ENCODE data around the gene MED1.

DNA sequence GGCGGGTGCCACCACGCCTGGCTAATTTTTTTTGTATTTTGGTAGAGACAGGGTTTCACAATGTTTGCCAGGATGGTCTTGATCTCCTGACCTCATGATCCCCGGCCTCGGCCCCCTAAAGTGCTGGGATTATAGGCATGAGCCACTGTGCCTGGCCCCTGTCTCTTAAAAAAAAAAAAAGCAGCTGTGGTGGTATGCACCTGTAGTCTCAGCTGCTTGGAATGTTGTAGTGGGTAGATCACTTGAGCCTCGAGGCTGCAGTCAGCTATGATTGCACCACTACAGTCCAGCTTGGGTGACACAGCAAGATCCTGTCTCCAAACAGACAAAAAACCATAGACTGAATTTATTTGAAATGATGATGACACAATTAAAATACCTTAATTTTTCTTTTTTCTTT lies 34.5 kb upstream of the MED1 start:
- TF ChIP-seq, protein P1, sequence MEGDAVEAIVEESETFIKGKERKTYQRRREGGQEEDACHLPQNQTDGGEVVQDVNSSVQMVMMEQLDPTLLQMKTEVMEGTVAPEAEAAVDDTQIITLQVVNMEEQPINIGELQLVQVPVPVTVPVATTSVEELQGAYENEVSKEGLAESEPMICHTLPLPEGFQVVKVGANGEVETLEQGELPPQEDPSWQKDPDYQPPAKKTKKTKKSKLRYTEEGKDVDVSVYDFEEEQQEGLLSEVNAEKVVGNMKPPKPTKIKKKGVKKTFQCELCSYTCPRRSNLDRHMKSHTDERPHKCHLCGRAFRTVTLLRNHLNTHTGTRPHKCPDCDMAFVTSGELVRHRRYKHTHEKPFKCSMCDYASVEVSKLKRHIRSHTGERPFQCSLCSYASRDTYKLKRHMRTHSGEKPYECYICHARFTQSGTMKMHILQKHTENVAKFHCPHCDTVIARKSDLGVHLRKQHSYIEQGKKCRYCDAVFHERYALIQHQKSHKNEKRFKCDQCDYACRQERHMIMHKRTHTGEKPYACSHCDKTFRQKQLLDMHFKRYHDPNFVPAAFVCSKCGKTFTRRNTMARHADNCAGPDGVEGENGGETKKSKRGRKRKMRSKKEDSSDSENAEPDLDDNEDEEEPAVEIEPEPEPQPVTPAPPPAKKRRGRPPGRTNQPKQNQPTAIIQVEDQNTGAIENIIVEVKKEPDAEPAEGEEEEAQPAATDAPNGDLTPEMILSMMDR (IDR thresholded peaks at IDR 0.05): no peak
- TF ChIP-seq POLR2A (IDR thresholded peaks at IDR 0.05): no peak

Data from lower leg skin (tissue), 3 donors.